Measurements from ENCODE around the gene ARHGEF28. TPM values are rescaled to one million over a fixed set of nuclear protein-coding genes. Genes with fewer than 3 reads are reported as not detected.

The ARHGEF28 gene
- total and polyA plus RNA-seq, 2 of the 4 experiments (the other 2 are of a cell fraction), result 3.6 to 16.0 TPM

- no peak overlapping the region for H3K4me2 ChIP-seq (ENCODE audit: low read depth, low read length)
- no peak overlapping the region for H2BK120ac ChIP-seq (ENCODE audit: low read depth, low read length)
- H3K9ac ChIP-seq (ENCODE audit: low read depth, low read length), result no peak overlapping the region
- dilution Hi-C loops (cut with HindIII; ENCODE audit: low sequenced_read_pairs, unreplicated experiment) (no loop called here), intact Hi-C loops (cut with micrococcal nuclease) (no loop called here), in situ Hi-C loops (cut with MboI; ENCODE audit: low sequenced_read_pairs) (no loop called here)
- H2BK15ac ChIP-seq (ENCODE audit: low read depth, low read length), result no peak overlapping the region
- ATAC-seq (ENCODE audit: low read depth), result no peak
- peaks cover 25% of the 10 kb centered on the region for H3K27me3 ChIP-seq (ENCODE audit: control insufficient read depth, insufficient read depth, low read length)
- TF ChIP-seq FOS (IDR thresholded peaks at IDR 0.05; ENCODE audit: low read depth, low read length), result no peak
- TF ChIP-seq MAFK (IDR thresholded peaks at IDR 0.05; ENCODE audit: low read depth, low read length), result no peak
- no peak for TF ChIP-seq NFE2L2 (IDR thresholded peaks at IDR 0.05; ENCODE audit: low read depth, low read length)
- no peak for TF ChIP-seq BHLHE40 (IDR thresholded peaks at IDR 0.05; ENCODE audit: low read depth, low read length)
- no peak for TF ChIP-seq RCOR1 (IDR thresholded peaks at IDR 0.05; ENCODE audit: insufficient replicate concordance, low read length)
- TF ChIP-seq MAZ (IDR thresholded peaks at IDR 0.05; ENCODE audit: borderline replicate concordance, low read depth, low read length), result no peak
- no peak for TF ChIP-seq SMC3 (IDR thresholded peaks at IDR 0.05; ENCODE audit: low read depth, low read length)
- no peak for TF ChIP-seq ELK1 (IDR thresholded peaks at IDR 0.05; ENCODE audit: borderline replicate concordance, low read depth, low read length)
- no peak for TF ChIP-seq CEBPB (IDR thresholded peaks at IDR 0.05; ENCODE audit: low read depth, low read length)
- TF ChIP-seq, protein P1, sequence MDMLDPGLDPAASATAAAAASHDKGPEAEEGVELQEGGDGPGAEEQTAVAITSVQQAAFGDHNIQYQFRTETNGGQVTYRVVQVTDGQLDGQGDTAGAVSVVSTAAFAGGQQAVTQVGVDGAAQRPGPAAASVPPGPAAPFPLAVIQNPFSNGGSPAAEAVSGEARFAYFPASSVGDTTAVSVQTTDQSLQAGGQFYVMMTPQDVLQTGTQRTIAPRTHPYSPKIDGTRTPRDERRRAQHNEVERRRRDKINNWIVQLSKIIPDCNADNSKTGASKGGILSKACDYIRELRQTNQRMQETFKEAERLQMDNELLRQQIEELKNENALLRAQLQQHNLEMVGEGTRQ (IDR thresholded peaks at IDR 0.05; ENCODE audit: low read depth, low read length), result no peak
- TF ChIP-seq, protein P2, sequence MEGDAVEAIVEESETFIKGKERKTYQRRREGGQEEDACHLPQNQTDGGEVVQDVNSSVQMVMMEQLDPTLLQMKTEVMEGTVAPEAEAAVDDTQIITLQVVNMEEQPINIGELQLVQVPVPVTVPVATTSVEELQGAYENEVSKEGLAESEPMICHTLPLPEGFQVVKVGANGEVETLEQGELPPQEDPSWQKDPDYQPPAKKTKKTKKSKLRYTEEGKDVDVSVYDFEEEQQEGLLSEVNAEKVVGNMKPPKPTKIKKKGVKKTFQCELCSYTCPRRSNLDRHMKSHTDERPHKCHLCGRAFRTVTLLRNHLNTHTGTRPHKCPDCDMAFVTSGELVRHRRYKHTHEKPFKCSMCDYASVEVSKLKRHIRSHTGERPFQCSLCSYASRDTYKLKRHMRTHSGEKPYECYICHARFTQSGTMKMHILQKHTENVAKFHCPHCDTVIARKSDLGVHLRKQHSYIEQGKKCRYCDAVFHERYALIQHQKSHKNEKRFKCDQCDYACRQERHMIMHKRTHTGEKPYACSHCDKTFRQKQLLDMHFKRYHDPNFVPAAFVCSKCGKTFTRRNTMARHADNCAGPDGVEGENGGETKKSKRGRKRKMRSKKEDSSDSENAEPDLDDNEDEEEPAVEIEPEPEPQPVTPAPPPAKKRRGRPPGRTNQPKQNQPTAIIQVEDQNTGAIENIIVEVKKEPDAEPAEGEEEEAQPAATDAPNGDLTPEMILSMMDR (conservative IDR thresholded peaks at IDR 0.05; ENCODE audit: low read depth, low read length), result no peak
- TF ChIP-seq CHD1 (IDR thresholded peaks at IDR 0.05; ENCODE audit: low read depth, low read length), result no peak
- no peak for TF ChIP-seq POLR2A (IDR thresholded peaks at IDR 0.05; ENCODE audit: low read depth, low read length)
- no peak overlapping the region for H2AK5ac ChIP-seq (ENCODE audit: low read depth, low read length)
- no CpG with 5 or more reads among the region's 1 CpG for WGBS, 2 experiments (ENCODE audit: extremely low coverage in 2 of 2, insufficient read length in 1 of 2)
- no peaks in the 10 kb centered on the region for H3K36me3 ChIP-seq (ENCODE audit: control insufficient read depth, insufficient read depth, low read length)
- no peaks in the 10 kb centered on the region for H3K9me1 ChIP-seq (ENCODE audit: insufficient read depth, low read length)
- POLR2A ChIA-PET (ENCODE audit: unreplicated experiment), result no interaction called here
- no TSS peak for BruUV-seq (replicated peaks)
- no peak overlapping the region for H4K5ac ChIP-seq (ENCODE audit: low read depth, low read length)
- no peak overlapping the region for H3K4me3 ChIP-seq (ENCODE audit: insufficient read depth, low read depth, low read length)
- H3K4me1 ChIP-seq (ENCODE audit: control insufficient read depth, insufficient read depth, low read length), result no peaks in the 10 kb centered on the region
- no peak overlapping the region for H2BK20ac ChIP-seq (ENCODE audit: low read depth, low read length)
- CTCF ChIA-PET, result no interaction called here
- H4K91ac ChIP-seq (ENCODE audit: insufficient read depth, low read depth, low read length), result no peak overlapping the region
- H4K20me1 ChIP-seq (ENCODE audit: insufficient read depth, low read length), result no peaks in the 10 kb centered on the region
- no peaks in the 10 kb centered on the region for H3K79me1 ChIP-seq (ENCODE audit: low read depth in 1 of 2, low read length in 2 of 2)
- no peak overlapping the region for H2BK5ac ChIP-seq (ENCODE audit: low read depth, low read length, poor library complexity, severe bottlenecking)
- no peak overlapping the region for H4K8ac ChIP-seq (ENCODE audit: low read depth in 2 of 2, low read length in 2 of 2)
- H3K9me3 ChIP-seq (ENCODE audit: control insufficient read depth, insufficient read depth, low read length), result peaks cover 2% of the 10 kb centered on the region; the same call in 1 of the 2 replicates
- no peak overlapping the region for H2AFZ ChIP-seq (replicated peaks; ENCODE audit: low read length, poor library complexity)
- no peak overlapping the region for H3K23ac ChIP-seq (ENCODE audit: low read depth, low read length)
- no peak for DNase-seq
- no peak overlapping the region for H3K56ac ChIP-seq (ENCODE audit: extremely low read depth, insufficient read depth, low read length)
- no peak overlapping the region for H3K27ac ChIP-seq (ENCODE audit: insufficient read depth, low read length)
- H2AK9ac ChIP-seq (replicated peaks; ENCODE audit: low read depth, low read length, poor library complexity), result no peak overlapping the region
- H3K4ac ChIP-seq (ENCODE audit: low read depth, low read length), result no peak overlapping the region
- no peak overlapping the region for H3K14ac ChIP-seq (replicated peaks; ENCODE audit: low read depth, low read length)
- H3K18ac ChIP-seq (ENCODE audit: low read depth, low read length), result no peak overlapping the region
Observed at GRCh38 chr5:73983644-73984043, 357.6 kb downstream of the ARHGEF28 start.
